GM23338 (cell line): ENCODE measurements around the gene UGGT2. TPM values are rescaled to one million over a fixed set of nuclear protein-coding genes. Genes with fewer than 3 reads are reported as not detected.

ENCODE experiments used
- ATAC-seq: fragments of 200-7000 bp; cut with Tn5 transposase; 3 replicates; pipeline ENCODE4 v1.9.1; 2020
- DNase-seq: peaks from one replicate; pipeline ENCODE4 v3.0.0-alpha.2; 2015; ENCODE audit warnings: low spot score
- H2AFZ ChIP-seq: fragments of 200-600 bp; sonication (generic); 2 replicates; pipeline ENCODE4 v1.8.0; 2016; ENCODE audit warnings: antibody characterized with exemption, mild to moderate bottlenecking, moderate library complexity
- H3F3A ChIP-seq: fragments of 200-600 bp; sonication (generic); replicated peaks from 2 replicates; pipeline ENCODE4 v1.8.0; 2017; ENCODE audit warnings: antibody characterized with exemption, mixed run types, low read depth
- H3K27ac ChIP-seq: fragments of 200-600 bp; sonication (generic); 2 replicates; pipeline ENCODE4 v1.6.1; 2016; ENCODE audit warnings: low read depth
- H3K27me3 ChIP-seq: fragments of 200-600 bp; sonication (generic); 2 replicates; pipeline ENCODE4 v1.8.0; 2016; ENCODE audit warnings: mild to moderate bottlenecking, mixed run types, moderate library complexity; ENCODE audit not compliant: insufficient read depth
- H3K36me3 ChIP-seq: fragments of 200-600 bp; sonication (generic); 2 replicates; pipeline ENCODE4 v1.8.0; 2016; ENCODE audit warnings: mild to moderate bottlenecking; ENCODE audit not compliant: insufficient read depth
- H3K4me1 ChIP-seq: fragments of 200-600 bp; sonication (generic); 2 replicates; pipeline ENCODE4 v1.8.0; 2016; ENCODE audit warnings: mild to moderate bottlenecking, moderate library complexity; ENCODE audit not compliant: insufficient read depth
- H3K4me2 ChIP-seq: fragments of 200-600 bp; sonication (generic); 2 replicates; pipeline ENCODE4 v1.7.1; 2017; ENCODE audit warnings: mixed run types
- H3K4me3 ChIP-seq: fragments of 200-600 bp; sonication (generic); 2 replicates; pipeline ENCODE4 v1.6.1; 2016; ENCODE audit warnings: mixed run types
- H3K79me2 ChIP-seq: fragments of 200-600 bp; sonication (generic); replicated peaks from 2 replicates; pipeline ENCODE4 v1.8.0; 2017; ENCODE audit warnings: mild to moderate bottlenecking; ENCODE audit not compliant: insufficient read depth
- H3K9me2 ChIP-seq: fragments of 200-600 bp; sonication (generic); 2 replicates; pipeline ENCODE4 v1.8.0; 2017; ENCODE audit not compliant: insufficient read depth
- H4K20me1 ChIP-seq: fragments of 200-600 bp; sonication (generic); replicated peaks from 2 replicates; pipeline ENCODE4 v1.8.0; 2017; ENCODE audit warnings: mild to moderate bottlenecking; ENCODE audit not compliant: insufficient read depth
- H3K27ac Mint-ChIP-seq: 2 replicates; pipeline ENCODE4 v1.8.0; 2020; ENCODE audit warnings: inconsistent platforms, mild to moderate bottlenecking, moderate library complexity, mixed read lengths
- H3K27me3 Mint-ChIP-seq: 3 replicates; pipeline ENCODE4 v1.8.0; 2022; ENCODE audit warnings: low read depth, mild to moderate bottlenecking, moderate library complexity, mixed read lengths, inconsistent platforms; ENCODE audit not compliant: insufficient read depth, poor library complexity
- H3K36me3 Mint-ChIP-seq: 3 replicates; pipeline ENCODE4 v1.8.0; 2021; ENCODE audit warnings: low read depth, mild to moderate bottlenecking, inconsistent platforms, moderate library complexity, mixed read lengths
- H3K4me1 Mint-ChIP-seq: 3 replicates; pipeline ENCODE4 v1.8.0; 2020; ENCODE audit warnings: mild to moderate bottlenecking, inconsistent platforms, mixed read lengths
- H3K4me3 Mint-ChIP-seq: 3 replicates; pipeline ENCODE4 v1.8.0; 2021; ENCODE audit warnings: moderate library complexity, mild to moderate bottlenecking, inconsistent platforms, mixed read lengths
- H3K9me3 Mint-ChIP-seq: 3 replicates; pipeline ENCODE4 v1.8.0; 2020; ENCODE audit warnings: moderate library complexity, mild to moderate bottlenecking, inconsistent platforms, mixed read lengths
- CREB1 ChIP-seq: fragments of 250-450 bp; sonication (Bioruptor Pico); IDR thresholded peaks from 2 replicates; pipeline ENCODE4 v1.5.0; 2020; ENCODE audit warnings: low read depth, mild to moderate bottlenecking, moderate library complexity
- EZH2 ChIP-seq: fragments of 200-600 bp; sonication (generic); IDR thresholded peaks from one replicate; pipeline ENCODE4 v1.8.0; 2017; ENCODE audit warnings: antibody characterized with exemption, mild to moderate bottlenecking, low read depth; ENCODE audit not compliant: unreplicated experiment
- EZH2phosphoT487 ChIP-seq: fragments of 200-600 bp; sonication (generic); IDR thresholded peaks from one replicate; pipeline ENCODE4 v1.8.1; 2018; ENCODE audit warnings: antibody characterized with exemption; ENCODE audit not compliant: unreplicated experiment
- JUNB ChIP-seq: IDR thresholded peaks from one replicate; pipeline ENCODE4 v1.6.1; 2016; ENCODE audit warnings: antibody characterized with exemption; ENCODE audit not compliant: unreplicated experiment
- NANOG ChIP-seq: IDR thresholded peaks from 2 replicates; pipeline ENCODE4 v1.6.1; 2016; ENCODE audit warnings: antibody characterized with exemption, borderline replicate concordance
- POLR2AphosphoS5 ChIP-seq: IDR thresholded peaks from 2 replicates; pipeline ENCODE4 v1.6.1; 2016; ENCODE audit warnings: antibody characterized with exemption, low read depth
- STAT1 ChIP-seq: IDR thresholded peaks from one replicate; pipeline ENCODE4 v1.6.1; 2016; ENCODE audit warnings: antibody characterized with exemption; ENCODE audit not compliant: unreplicated experiment
- ZNF114 ChIP-seq: fragments of 250-450 bp; sonication (Bioruptor Pico); IDR thresholded peaks from 2 replicates; pipeline ENCODE4 v1.5.0; 2020; ENCODE audit warnings: mild to moderate bottlenecking, moderate library complexity
- ZNF331 ChIP-seq: fragments of 250-450 bp; sonication (Bioruptor Pico); IDR thresholded peaks from 2 replicates; pipeline ENCODE4 v1.5.0; 2020; ENCODE audit warnings: low read depth, mild to moderate bottlenecking, moderate library complexity
- polyA plus RNA-seq: library from polyadenylated mRNA; unstranded; fragments of >200 nt; fragmentation: Nextera tagmentation; extraction: Ambion mirVana; gene quantifications from 2 replicates; pipeline ENCODE4 v1.2.1, GENCODE V29; 2016
- total RNA-seq: library from RNA; depleted of rRNA; stranded (reverse); fragments of >200 nt; shearing (Covaris generic); gene quantifications from 2 replicates; pipeline ENCODE4 v1.2.3, GENCODE V29; 2014
- TF ChIP-seq, protein P1 (sequence below), 2 experiments: fragments of 200-600 bp in 1 of 2; sonication (generic) in 1 of 2; conservative IDR thresholded peaks; 2 replicates each; pipeline versions ENCODE4 v1.5.1 to v1.6.1; 2016 to 2017; ENCODE audit warnings: antibody characterized with exemption in 2 of 2, low read depth in 2 of 2, mild to moderate bottlenecking in 2 of 2, moderate library complexity in 1 of 2
- TF ChIP-seq, protein P2 (sequence below): IDR thresholded peaks from 2 replicates; pipeline ENCODE4 v1.6.1; 2016; ENCODE audit warnings: antibody characterized with exemption
- TF ChIP-seq, protein P3 (sequence below): fragments of 250-450 bp; sonication (Bioruptor Pico); IDR thresholded peaks from 2 replicates; pipeline ENCODE4 v1.5.0; 2020; ENCODE audit warnings: mild to moderate bottlenecking, moderate library complexity

UGGT2 gene
- total and polyA plus RNA-seq, 2 experiments from 2014 or later = 44.0 to 60.5 TPM

DNA sequence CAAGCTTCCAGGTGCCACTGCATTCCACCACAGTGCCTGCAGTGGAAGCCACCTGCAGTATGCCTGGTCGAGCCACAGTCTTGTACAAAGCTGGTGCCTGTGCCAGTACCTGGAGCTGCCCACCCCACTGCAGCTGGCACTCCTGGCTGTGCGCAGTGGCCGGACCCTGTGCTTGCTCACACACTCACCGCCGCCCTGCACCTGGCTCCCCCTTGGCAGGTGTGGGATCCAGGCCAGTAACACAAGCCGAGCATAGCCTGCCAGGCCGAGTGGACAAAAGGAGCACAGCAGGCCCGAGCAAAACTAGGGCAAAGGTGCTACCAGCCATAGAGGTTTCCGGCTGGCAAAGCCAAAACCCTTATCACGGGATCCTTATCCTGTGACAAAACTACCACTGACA lies 18.5 kb downstream of the UGGT2 start (continued):
- TF ChIP-seq, protein P1, sequence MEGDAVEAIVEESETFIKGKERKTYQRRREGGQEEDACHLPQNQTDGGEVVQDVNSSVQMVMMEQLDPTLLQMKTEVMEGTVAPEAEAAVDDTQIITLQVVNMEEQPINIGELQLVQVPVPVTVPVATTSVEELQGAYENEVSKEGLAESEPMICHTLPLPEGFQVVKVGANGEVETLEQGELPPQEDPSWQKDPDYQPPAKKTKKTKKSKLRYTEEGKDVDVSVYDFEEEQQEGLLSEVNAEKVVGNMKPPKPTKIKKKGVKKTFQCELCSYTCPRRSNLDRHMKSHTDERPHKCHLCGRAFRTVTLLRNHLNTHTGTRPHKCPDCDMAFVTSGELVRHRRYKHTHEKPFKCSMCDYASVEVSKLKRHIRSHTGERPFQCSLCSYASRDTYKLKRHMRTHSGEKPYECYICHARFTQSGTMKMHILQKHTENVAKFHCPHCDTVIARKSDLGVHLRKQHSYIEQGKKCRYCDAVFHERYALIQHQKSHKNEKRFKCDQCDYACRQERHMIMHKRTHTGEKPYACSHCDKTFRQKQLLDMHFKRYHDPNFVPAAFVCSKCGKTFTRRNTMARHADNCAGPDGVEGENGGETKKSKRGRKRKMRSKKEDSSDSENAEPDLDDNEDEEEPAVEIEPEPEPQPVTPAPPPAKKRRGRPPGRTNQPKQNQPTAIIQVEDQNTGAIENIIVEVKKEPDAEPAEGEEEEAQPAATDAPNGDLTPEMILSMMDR (conservative IDR thresholded peaks at IDR 0.05; ENCODE audit: low read depth in 2 of 2) = no peak
- TF ChIP-seq EZH2phosphoT487 (no peak), EZH2 (no peak), CREB1 (CRISPR knock-in tag) (no peak), ZNF331 (CRISPR knock-in tag) (no peak), STAT1 (no peak), POLR2AphosphoS5 (no peak), ZNF114 (CRISPR knock-in tag) (no peak), NANOG (no peak)
- TF ChIP-seq, protein P2, sequence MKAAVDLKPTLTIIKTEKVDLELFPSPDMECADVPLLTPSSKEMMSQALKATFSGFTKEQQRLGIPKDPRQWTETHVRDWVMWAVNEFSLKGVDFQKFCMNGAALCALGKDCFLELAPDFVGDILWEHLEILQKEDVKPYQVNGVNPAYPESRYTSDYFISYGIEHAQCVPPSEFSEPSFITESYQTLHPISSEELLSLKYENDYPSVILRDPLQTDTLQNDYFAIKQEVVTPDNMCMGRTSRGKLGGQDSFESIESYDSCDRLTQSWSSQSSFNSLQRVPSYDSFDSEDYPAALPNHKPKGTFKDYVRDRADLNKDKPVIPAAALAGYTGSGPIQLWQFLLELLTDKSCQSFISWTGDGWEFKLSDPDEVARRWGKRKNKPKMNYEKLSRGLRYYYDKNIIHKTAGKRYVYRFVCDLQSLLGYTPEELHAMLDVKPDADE = no peak

DNA sequence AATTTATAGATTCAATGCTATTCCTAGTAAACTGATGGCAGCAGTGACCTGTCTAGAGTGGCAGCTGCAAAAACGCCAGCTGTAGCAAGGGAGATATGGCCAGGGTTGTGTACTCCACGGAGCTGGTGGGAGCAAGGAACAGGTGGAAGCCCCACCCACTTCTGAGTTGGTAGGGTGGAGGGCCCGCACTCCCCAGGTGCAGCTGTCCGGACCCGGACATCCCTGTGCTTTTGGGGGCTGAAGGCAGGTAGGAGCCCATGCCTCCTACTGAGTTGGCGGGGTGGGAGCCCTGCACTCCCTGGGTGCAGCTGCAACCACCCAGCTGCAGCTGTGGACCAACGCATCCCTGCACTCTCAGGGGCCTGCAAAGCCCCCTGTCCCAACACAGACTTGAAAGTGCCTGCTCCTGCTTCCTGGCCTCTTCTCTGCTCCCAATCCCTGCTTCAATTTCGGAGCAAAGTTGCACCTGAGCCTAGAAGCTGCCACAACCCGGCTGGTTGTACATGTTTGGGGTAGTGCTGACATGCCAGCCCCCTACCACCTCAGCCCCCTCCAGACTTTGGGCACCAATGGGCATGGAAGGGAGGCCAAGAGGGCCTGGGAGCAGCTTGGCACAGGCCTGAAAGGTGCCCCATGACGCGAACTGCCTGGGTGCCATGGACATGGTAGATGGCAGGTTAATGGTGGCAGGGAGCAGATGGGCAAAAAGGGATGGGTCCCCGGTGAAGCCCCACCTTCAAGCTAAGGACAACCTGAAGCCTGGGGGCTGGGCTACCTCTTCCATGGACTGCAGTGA lies 19.8 kb downstream of the UGGT2 start:
- ATAC-seq = no peak
- no peak for DNase-seq
- peaks cover 50% of the 10 kb centered on the region for H3K36me3 Mint-ChIP-seq
- Histone ChIP-seq H3K4me1 (no peaks in the 10 kb centered on the region), H3K79me2 (peaks cover 64% of the 10 kb centered on the region), H3K4me3 (no peak overlapping the region), H3K9me2 (no peaks in the 10 kb centered on the region), H4K20me1 (0 out of 2 replicates have a peak, but pooled peaks cover 4% of the 10 kb centered on the region), H3F3A (no peaks in the 10 kb centered on the region), H2AFZ (no peak overlapping the region), H3K4me2 (no peak overlapping the region), H3K27ac (no peak overlapping the region), H3K27me3 (no peaks in the 10 kb centered on the region), H3K36me3 (no peaks in the 10 kb centered on the region; the same call in 1 of the 2 replicates)
- no peak overlapping the region for H3K27ac Mint-ChIP-seq
- no peak overlapping the region for H3K4me3 Mint-ChIP-seq
- no peaks in the 10 kb centered on the region for H3K27me3 Mint-ChIP-seq
- H3K9me3 Mint-ChIP-seq = peaks cover 23% of the 10 kb centered on the region
- no peaks in the 10 kb centered on the region for H3K4me1 Mint-ChIP-seq
- TF ChIP-seq EZH2 (no peak), EZH2phosphoT487 (no peak), ZNF331 (CRISPR knock-in tag) (no peak), STAT1 (no peak), JUNB (no peak), CREB1 (CRISPR knock-in tag) (no peak)
- TF ChIP-seq, protein P3, sequence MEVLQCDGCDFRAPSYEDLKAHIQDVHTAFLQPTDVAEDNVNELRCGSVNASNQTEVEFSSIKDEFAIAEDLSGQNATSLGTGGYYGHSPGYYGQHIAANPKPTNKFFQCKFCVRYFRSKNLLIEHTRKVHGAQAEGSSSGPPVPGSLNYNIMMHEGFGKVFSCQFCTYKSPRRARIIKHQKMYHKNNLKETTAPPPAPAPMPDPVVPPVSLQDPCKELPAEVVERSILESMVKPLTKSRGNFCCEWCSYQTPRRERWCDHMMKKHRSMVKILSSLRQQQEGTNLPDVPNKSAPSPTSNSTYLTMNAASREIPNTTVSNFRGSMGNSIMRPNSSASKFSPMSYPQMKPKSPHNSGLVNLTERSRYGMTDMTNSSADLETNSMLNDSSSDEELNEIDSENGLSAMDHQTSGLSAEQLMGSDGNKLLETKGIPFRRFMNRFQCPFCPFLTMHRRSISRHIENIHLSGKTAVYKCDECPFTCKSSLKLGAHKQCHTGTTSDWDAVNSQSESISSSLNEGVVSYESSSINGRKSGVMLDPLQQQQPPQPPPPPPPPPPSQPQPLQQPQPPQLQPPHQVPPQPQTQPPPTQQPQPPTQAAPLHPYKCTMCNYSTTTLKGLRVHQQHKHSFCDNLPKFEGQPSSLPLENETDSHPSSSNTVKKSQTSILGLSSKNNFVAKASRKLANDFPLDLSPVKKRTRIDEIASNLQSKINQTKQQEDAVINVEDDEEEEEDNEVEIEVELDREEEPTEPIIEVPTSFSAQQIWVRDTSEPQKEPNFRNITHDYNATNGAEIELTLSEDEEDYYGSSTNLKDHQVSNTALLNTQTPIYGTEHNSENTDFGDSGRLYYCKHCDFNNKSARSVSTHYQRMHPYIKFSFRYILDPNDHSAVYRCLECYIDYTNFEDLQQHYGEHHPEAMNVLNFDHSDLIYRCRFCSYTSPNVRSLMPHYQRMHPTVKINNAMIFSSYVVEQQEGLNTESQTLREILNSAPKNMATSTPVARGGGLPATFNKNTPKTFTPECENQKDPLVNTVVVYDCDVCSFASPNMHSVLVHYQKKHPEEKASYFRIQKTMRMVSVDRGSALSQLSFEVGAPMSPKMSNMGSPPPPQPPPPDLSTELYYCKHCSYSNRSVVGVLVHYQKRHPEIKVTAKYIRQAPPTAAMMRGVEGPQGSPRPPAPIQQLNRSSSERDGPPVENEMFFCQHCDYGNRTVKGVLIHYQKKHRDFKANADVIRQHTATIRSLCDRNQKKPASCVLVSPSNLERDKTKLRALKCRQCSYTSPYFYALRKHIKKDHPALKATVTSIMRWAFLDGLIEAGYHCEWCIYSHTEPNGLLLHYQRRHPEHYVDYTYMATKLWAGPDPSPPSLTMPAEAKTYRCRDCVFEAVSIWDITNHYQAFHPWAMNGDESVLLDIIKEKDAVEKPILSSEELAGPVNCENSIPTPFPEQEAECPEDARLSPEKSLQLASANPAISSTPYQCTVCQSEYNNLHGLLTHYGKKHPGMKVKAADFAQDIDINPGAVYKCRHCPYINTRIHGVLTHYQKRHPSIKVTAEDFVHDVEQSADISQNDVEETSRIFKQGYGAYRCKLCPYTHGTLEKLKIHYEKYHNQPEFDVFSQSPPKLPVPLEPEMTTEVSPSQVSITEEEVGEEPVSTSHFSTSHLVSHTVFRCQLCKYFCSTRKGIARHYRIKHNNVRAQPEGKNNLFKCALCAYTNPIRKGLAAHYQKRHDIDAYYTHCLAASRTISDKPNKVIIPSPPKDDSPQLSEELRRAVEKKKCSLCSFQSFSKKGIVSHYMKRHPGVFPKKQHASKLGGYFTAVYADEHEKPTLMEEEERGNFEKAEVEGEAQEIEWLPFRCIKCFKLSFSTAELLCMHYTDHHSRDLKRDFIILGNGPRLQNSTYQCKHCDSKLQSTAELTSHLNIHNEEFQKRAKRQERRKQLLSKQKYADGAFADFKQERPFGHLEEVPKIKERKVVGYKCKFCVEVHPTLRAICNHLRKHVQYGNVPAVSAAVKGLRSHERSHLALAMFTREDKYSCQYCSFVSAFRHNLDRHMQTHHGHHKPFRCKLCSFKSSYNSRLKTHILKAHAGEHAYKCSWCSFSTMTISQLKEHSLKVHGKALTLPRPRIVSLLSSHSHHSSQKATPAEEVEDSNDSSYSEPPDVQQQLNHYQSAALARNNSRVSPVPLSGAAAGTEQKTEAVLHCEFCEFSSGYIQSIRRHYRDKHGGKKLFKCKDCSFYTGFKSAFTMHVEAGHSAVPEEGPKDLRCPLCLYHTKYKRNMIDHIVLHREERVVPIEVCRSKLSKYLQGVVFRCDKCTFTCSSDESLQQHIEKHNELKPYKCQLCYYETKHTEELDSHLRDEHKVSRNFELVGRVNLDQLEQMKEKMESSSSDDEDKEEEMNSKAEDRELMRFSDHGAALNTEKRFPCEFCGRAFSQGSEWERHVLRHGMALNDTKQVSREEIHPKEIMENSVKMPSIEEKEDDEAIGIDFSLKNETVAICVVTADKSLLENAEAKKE = no peak
- TF ChIP-seq, protein P1 (conservative IDR thresholded peaks at IDR 0.05; ENCODE audit: low read depth in 2 of 2) = no peak
